Measurements from ENCODE around the gene MAST2. TPM values are rescaled to one million over a fixed set of nuclear protein-coding genes. Genes with fewer than 3 reads are reported as not detected.
"Not testable (repeated sequence)": the region's sequence is repeated elsewhere in the genome, so short reads cannot be mapped to it uniquely, and the experiment has no call there.

MAST2 gene
- total RNA-seq, 1 donor from 2014 or later, result 50.7 TPM

DNA sequence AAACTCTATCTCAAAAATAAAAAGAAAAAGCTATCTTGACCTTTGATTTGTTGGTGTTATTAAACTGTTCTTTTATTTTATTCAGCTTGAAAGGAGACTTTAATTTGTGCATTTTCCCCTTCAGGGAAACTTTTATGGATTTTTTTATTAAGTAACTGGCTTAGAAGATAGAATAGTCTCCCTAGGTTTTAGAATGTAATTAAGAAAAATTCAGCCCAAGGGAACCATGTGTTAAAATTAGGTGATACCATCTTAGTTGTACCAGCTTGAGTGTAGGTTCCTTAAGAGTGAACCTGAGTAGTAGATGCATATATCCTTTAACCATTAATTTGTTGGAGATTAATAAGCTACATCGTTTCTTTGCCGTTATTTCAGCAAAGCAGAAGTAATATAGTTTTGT is 11.4 kb downstream of the MAST2 start:
- DNase-seq, result no peak

DNA sequence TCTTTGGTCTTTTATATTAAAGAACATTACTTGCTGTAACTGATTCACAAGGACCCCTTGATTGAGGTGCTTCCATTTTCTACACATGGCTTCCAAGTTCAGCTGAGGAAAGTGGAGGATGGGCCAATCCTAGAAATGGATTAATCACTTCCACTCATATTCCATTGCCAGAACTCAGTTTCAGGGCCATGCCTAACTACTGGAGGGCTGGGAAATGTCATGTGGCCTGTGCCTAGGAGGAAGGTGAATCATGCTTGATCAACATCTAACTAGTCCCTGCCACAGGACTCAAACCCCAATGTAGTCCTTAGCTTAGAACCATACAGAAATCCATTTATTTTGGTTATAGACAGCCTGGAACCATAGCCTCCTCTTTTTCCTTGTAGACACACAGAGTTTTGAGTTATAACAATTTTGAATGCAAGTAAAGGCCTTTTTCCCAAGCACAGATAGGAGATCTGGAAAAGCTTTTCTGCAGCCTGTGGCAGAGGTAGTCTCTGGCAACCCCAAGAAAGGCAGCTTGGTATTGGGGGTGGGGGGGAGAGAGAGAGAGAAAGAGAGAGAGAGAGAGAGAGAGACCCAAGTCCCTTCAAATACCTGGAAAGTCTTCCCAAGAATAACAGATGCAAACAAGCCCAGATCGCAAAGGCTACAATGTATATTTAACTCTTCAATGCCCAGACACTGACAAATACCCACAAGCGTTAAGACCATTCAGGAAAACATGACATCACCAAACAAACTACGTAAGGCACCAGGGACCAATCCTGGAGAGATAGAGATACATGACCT is 12.5 kb downstream of the MAST2 start:
- no peak for DNase-seq

DNA sequence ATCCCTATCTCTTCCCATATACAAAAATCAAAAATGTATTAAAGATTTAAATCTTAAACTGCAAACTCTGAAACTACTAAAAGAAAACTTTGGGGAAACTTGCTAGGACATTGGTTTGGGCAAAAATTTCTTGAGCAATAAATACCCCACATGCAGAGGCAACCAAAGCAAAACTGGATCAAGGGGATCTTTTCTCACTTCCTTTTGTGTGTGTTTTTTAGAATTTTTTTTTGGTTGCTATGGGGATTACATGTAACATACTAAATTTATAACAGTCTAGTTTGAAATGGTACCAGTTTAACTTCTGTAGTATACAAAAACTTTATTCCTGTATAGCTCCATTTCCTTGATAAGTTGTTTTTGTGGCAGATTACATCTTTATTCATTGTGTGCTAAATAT is 16.8 kb downstream of the MAST2 start:
- no peak for DNase-seq

DNA sequence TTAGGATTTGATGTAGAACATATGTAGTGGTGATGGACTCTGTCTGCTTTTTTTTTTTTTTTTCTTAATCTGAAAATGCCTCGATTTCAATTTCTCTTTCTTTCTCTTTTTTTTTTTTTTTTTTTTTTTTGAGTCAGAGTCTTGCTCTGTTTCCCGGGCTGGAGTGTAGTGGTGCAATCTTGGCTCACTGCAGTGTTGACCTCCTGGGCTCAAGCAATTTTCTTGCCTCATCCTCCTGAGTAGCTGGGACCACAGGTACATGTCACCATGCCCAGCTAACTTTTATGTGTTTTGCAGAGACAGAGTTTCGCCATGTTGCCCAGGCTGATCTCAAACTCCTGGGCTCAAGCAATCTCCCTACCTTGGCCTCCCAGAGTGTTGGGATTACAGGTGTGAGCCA is 17.4 kb downstream of the MAST2 start:
- DNase-seq, result no peak

DNA sequence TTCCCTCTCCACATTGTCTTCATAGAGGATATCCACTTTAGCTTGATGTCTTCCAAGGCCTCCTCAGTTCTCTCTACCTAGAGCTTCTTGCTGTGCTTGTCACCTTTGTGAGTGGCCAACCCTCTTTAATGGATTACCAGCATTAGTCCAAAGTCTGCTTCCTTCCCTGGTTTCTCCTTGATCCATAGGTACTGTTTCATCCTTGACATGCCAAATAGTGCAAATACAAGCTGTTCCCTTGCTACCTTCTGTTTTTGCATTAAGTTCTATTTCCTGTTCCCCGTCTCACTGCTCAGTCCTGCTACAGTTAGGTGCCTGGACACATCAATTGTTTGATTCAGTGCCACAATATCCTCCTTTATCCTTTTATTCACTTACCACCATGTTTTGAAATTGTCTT is 19.2 kb downstream of the MAST2 start:
- DNase-seq, result no peak

DNA sequence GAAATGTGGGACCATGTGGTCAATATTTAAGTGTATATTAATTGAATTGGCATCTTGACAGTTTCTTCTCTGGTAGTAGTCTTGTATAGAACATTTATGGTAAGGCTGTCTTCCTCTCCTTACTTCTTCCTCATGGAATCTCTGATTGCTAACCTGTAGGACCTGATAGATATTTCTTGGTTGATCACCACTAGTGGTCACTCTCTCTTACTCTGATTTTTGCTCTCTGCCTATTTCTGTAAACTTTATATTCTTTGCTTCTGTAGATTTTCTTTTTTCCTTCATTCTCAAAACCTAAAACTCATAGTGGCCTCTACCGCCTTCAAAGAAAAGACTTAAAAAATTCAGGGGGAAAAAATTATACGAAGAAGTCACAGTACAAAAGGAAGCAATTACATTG is 21.2 kb downstream of the MAST2 start:
- no peak for DNase-seq

DNA sequence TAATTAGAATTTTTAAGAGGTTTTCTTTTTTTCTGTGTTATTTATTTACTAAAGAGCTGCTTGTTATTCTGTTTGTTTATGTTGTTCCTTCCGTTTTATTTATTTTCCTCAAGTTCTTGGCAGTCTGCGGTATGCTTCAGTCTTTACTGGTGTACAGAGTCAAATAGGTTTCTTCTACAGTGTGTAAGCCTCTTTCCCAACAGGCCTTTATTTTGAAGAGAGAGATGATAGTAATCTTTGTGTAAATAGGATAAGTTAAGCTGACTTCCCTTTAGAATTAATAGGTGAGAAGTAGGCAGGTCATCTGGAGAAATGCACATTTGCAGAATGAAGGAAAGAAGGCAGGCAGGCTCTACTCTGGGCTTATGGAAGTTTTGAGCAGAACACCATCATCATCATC is 23.8 kb downstream of the MAST2 start:
- no peak for DNase-seq

DNA sequence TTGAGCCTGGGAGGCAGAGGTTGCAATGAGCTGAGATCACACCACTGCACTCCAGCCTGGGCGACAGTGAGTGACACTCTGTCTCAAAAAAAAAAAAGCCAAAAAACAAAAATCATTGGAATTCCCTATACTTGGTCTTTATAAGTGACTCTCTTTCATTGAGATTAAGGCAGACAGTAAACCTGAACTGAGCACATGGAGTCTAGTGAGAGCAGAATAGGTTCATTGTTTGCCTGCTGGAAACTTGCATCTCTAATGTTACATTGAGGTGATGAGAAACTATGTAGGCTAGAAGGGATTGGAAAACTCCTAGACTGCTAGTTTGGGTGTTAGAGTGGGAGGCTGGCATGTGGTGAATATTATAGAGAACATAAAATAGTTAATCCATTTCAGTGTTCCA is 25.4 kb downstream of the MAST2 start:
- DNase-seq, result no peak

DNA sequence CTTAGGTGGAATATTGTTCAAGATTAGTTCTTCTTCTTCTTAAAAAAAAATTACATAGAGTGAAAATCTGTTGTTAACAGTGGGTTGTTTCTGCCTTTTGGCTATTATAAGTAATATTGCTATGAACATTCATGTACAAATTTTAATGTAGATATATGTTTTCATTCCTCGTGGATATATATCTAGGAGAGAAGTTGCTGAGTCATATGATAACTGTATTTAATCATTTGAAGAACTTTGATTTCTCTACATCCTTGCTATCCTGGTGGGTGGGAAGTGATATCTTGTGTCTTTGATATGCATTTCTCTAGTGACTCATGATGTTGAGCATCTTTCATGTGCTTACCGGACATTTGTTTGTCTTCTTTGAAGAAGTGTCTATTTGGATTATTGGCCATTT is 29.9 kb downstream of the MAST2 start:
- DNase-seq, result no peak

DNA sequence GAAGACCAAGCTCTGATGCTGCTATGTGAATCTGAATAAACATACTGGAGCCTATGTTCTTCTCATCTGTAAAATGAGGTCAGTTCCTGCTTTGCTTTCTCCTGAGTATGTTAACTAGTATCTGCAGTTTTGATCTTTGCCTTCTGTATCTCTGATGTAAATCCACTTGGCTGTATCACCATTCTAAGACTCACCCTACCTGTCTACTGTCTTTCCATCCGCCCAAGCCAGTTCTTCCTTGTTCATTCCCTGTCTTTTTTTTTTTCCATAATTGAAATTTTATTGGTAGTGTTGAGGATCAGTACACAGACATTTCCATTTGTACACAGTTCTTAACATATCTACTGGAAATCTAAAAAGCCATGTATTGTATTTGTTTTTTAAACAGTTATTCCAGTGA is 31.3 kb downstream of the MAST2 start:
- DNase-seq, result no peak

DNA sequence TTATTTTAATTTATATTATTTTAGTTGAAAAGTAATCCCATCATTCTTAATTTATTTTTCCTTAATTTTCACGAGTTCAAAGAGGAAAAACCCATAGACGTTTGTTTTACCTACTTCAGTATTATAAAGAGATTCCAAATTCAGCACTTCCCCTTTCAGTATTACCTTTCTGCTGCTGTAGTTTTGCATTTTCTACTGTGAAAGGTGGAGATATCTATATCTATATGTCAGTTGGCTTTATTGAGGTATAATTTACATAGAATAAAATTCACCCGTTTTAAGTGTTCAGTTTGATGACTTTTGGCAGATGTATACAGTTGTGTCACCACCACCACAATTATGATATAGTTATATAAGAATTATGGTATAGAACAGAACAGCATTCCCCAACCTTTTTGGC is 33.0 kb downstream of the MAST2 start:
- no peak for DNase-seq

DNA sequence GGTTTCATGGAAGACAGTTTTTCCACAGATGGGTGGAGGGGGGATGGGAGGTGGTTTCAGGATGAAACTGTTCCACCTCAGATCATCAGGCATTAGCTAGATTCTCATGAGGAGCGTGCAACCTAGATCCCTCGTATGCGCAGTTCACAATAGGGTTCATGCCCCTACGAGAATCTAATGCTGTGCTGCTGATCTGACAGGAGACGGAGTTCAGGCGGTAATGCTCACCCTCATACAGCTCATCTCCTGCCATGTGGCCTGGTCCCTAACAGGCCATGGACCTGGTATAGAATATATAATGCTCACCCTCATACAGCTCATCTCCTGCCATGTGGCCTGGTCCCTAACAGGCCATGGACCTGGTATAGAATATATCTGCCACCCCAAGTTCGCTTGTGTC is 33.4 kb downstream of the MAST2 start:
- DNase-seq, result not testable (repeated sequence)

DNA sequence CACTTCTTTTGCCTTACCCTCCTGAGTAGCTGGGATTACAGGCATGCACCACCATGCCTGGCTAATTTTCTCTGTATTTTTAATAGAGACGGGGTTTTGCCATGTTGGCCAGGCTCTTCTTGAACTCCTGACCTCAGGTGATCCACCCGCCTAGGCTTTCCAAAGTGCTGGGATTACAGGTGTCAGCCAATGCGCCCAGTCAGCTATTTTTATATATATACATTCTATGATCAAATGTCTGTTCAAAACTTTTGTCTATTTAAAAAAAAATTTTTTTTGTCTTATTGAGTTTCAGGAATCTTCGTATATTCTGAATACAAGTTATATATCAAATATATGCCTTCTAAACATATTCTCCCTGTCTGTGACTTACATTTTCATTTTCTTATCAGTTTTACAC is 34.9 kb downstream of the MAST2 start:
- DNase-seq, result not testable (repeated sequence)

DNA sequence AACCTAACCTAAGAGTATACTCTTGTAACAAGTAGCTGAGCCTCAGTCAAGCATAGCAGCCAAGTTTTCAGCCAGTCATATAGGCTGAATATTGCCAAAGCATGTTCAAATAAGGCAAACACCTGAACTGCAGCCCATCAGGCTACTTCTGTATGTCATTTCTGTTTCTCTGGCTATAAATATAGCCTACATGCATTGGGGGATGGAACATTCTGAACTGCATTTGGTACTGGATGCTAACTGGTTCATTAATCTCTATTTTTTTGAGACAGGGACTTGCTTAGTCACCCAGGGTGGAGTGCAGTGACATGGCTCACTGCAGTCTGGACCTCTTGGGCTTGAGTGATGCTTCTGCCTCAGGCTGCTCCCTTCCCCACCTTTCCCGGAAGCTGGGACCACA is 37.3 kb downstream of the MAST2 start:
- DNase-seq, result no peak

DNA sequence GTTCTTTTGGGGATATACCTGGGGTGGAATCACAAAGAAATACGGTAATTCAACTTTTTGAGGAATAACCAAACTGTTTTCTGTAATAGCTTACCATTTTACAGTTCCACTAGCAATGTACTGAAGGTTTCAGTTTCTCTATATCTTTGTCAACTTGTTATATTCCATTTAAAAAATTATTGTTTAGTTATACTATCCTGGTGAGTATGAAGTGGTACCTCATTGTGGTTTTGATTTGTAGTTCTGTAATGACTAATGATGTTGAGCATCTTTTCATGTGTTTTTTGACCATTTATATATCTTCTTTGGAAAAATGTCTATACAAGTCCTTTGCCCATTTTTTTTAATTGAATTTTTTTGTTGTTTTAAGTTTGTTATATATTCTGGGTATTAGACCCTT is 39.4 kb downstream of the MAST2 start:
- DNase-seq, result no peak

DNA sequence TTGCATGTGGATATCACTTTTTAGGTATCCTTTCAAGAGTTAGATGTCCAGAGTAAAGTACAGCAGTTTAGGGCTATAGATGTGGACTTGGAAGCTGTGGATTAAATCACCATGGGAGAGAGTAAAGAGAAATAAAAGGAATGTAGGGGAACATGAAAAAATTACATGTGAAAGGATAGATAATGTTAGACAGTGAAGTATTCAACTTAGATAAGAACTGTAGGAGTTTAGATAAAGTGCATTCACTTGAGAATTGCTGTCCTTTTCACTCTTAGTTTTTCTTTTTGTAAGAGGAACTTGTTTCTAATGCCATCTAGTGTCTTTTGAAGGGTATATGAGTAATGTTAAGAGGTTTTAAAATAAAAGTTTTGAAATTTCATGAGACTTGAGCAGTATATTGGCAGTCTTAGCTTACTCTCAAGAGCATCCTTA is 40.1 kb downstream of the MAST2 start:
- DNase-seq, result no peak

DNA sequence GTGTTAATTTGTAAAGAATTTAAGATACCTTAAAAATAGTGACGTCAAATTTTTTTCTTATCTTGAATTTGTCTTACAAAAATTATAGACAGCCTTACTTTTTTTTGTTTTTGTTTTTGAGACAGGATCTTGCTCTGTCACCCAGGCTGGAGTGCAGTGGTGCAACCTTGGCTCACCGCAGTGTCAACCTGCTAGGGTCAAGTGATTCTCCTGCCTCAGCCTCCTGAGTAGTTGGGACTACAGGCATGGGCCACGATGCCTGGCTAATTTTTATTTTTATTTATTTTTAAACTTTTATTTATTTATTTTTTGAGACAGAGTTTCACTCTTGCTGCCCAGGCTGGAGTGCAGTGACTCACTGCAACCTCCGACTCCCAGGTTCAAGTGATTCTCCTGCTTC is 40.6 kb downstream of the MAST2 start:
- DNase-seq, result not testable (repeated sequence)

DNA sequence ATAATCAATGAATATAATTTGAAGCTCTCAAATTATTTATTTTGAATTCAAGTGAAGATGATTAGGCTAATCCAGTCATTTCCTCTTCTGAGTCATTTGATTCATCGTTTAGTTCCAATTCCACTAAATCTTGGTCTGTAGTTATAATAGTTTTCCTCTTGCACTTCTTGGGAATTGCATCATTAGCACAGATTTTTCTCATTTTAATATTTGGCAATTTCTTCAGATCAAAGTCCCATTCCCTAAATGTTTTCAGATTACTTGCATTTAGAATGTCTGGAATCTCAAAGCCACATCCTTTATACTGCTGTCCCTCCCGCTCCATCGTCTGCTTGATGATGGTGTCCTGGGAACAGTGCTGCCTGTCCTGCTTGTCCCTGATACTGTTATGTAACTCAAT is 43.5 kb downstream of the MAST2 start:
- no peak for DNase-seq

DNA sequence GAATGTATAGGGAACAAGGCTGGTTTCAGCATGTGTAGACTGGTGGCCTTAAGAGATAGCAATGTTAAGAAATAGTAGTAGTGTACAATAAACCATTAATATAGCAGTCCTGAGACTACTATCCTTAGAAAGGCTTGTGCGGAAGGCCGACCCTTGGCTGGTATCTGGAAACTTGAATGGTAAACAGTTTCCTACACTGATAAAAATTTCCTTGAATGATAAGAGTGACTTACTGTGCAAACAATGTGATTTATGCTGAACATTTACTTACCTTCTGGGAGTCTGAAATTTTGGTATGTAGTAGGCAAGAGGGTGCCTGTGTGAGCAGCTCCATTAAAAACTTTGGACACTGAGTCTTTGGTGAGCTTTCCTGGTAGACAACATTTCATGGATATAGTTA is 44.7 kb downstream of the MAST2 start:
- no peak for DNase-seq

DNA sequence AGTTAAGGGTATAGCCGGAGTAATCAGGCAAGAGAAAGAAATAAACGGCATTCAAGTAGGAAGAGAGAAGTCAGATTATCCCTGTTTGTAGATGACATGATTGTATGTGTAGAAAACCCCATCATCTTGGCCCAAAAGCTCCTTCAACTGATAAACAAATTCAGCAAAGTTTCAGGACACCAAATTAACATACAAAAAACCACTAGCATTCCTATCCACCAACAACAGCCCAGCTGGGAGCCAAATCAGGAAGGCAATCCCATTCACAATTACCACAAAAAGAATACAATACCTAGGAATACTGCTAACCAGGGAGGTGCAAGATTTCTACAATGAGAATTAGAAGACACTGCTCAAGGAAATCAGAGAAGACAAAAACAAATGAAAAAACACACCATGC is 45.3 kb downstream of the MAST2 start:
- no peak for DNase-seq

DNA sequence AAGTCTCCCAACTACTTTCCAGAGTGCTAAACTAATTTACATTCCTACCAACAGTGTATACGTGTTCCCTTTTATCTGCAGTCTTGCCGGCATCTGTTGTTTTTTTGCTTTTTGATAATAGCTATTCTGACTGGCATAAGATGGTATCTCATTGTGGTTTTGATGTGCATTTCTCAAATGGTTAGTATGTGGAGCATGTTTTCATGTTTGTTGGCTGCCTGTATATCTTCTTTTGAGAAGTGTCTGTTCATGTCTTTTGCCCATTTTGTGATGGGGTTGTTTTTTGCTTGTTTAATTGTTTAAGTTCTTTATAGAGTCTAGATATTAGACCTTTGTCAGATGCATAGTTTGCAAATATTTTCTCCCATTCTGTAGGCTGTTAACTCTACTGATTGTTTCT is 46.6 kb downstream of the MAST2 start:
- no peak for DNase-seq

DNA sequence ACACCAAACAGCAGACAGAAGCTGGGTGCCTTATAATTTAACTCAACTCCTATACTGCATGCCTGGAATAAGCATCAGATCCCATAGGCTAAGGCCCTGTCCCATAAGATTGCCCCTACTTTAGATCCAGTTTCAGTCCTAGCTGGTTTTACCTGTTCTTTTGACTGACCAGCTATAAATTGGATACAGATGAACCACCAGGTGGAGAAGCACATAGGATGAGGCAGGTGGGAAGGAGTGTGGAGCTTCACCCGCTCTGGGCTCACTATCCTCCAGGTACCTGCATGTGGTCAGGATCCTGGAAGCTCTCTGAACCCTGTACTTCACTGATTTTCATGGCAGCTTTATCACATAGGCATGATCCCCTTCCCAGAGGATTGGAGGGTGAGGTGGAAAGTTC is 51.3 kb downstream of the MAST2 start:
- DNase-seq, result no peak

DNA sequence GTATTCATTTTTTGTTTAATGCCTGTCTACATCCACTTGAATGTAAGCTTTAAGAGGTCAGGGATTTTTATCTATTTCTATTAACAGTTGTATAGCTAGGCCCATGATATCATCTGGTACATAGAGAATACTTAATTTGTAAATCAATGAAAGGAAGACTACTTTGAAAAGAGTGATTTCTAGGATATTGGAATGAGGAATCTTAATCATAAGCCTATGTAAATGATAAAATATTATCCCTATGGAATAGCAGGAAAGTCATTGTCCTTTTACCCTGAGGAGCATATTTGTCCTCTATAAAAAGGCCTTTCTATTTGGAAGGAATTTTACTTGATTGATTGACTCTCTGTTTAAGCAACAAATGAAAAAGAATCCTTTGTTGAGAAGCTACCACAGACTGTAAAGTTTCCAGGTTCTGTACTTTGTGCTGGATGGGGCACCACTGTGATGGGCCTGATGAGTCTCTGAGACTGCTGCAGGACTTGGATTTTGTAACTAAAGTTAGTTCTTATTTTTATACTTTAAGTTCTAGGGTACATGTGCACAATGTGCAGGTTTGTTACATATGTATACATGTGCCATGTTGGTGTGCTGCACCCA is 53.8 kb downstream of the MAST2 start:
- DNase-seq, result no peak

DNA sequence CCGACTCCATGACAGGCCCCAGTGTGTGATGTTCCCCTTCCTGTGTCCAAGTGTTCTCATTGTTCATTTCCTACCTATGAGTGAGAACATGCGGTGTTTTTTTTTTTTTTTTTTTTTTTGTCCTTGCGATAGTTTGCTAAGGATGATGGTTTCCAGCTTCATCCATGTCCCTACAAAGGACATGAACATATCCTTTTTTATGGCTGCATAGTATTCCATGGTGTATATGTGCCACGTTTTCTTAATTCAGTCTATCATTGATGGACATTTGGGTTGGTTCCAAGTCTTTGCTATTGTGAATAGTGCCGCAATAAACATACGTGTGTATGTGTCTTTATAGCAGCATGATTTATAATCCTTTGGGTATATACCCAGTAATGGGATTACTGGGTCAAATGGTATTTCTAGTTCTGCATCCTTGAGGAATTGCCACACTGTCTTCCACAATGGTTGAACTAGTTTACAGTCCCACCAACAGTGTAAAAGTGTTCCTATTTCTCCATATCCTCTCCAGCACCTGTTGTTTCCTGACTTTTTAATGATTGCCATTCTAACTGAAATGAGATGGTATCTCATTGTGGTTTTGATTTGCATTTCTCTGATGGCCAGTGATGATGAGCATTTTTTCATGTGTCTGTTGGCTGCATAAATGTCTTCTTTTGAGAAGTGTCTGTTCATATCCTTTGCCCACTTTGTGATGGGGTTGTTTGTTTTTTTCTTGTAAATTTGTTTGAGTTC is 54.5 kb downstream of the MAST2 start:
- not testable (repeated sequence) for DNase-seq
